Type B pancreatic cell (in vitro differentiated cells): ENCODE results near the gene ABCB1. TPM values are rescaled to one million over a fixed set of nuclear protein-coding genes. Genes with fewer than 3 reads are reported as not detected.

ENCODE experiments used
- DNase-seq: peaks from one replicate; pipeline ENCODE4 v3.0.0; 2021; ENCODE audit warnings: mixed read lengths; ENCODE audit not compliant: unreplicated experiment; ENCODE audit errors: extremely low spot score
- H3K27ac Mint-ChIP-seq: 2 replicates; pipeline ENCODE4 v1.8.0; 2021; ENCODE audit warnings: mild to moderate bottlenecking, mixed read lengths
- H3K27me3 Mint-ChIP-seq: 2 replicates; pipeline ENCODE4 v1.8.0; 2021; ENCODE audit warnings: mixed read lengths
- H3K36me3 Mint-ChIP-seq: 2 replicates; pipeline ENCODE4 v1.8.0; 2021; ENCODE audit warnings: mixed read lengths
- H3K4me1 Mint-ChIP-seq: one replicate; pipeline ENCODE4 v1.8.0; 2021; ENCODE audit warnings: mixed read lengths; ENCODE audit not compliant: unreplicated experiment
- H3K4me3 Mint-ChIP-seq: 2 replicates; pipeline ENCODE4 v1.8.0; 2021; ENCODE audit warnings: mild to moderate bottlenecking, mixed read lengths
- H3K9me3 Mint-ChIP-seq: 2 replicates; pipeline ENCODE4 v1.8.0; 2021; ENCODE audit warnings: mixed read lengths
- total RNA-seq: library from RNA; stranded (reverse); gene quantifications from 2 replicates; pipeline ENCODE4 v1.2.1, GENCODE V29; 2021; ENCODE audit warnings: low replicate concordance
- TF ChIP-seq, protein P1 (sequence below): fragments of 200-600 bp; sonication (generic); conservative IDR thresholded peaks from 2 replicates; pipeline ENCODE4 v1.5.0; 2021; ENCODE audit warnings: antibody characterized with exemption, mild to moderate bottlenecking

ABCB1 gene
- total RNA-seq, 1 donor from 2014 or later: 31.3 TPM

DNA sequence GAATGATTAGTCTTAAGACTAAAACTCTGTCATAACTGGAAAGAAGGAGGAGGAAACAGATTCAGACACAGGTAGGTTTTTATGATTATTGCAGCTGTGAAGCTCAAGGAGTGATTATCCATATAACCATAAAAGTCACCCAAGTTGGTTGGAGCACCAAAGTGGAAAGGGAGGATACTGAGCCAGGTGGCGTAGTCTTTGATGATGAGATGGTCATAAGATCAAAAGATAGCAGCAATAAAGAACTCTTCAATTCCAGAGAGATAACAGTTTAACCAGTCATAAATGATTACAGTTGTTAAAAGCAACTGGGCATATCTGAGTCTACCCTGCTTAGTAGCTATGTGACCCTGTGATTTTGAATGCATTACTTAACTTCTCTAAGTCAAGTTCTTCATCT, 8.4 kb downstream of the ABCB1 start:
- DNase-seq: no peak
- no peaks in the 10 kb centered on the region for H3K36me3 Mint-ChIP-seq
- H3K4me3 Mint-ChIP-seq: no peak overlapping the region
- H3K4me1 Mint-ChIP-seq: no peaks in the 10 kb centered on the region
- H3K27ac Mint-ChIP-seq: no peak overlapping the region
- TF ChIP-seq, protein P1, sequence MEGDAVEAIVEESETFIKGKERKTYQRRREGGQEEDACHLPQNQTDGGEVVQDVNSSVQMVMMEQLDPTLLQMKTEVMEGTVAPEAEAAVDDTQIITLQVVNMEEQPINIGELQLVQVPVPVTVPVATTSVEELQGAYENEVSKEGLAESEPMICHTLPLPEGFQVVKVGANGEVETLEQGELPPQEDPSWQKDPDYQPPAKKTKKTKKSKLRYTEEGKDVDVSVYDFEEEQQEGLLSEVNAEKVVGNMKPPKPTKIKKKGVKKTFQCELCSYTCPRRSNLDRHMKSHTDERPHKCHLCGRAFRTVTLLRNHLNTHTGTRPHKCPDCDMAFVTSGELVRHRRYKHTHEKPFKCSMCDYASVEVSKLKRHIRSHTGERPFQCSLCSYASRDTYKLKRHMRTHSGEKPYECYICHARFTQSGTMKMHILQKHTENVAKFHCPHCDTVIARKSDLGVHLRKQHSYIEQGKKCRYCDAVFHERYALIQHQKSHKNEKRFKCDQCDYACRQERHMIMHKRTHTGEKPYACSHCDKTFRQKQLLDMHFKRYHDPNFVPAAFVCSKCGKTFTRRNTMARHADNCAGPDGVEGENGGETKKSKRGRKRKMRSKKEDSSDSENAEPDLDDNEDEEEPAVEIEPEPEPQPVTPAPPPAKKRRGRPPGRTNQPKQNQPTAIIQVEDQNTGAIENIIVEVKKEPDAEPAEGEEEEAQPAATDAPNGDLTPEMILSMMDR: no peak
- peaks cover 13% of the 10 kb centered on the region for H3K27me3 Mint-ChIP-seq
- H3K9me3 Mint-ChIP-seq: no peaks in the 10 kb centered on the region

DNA sequence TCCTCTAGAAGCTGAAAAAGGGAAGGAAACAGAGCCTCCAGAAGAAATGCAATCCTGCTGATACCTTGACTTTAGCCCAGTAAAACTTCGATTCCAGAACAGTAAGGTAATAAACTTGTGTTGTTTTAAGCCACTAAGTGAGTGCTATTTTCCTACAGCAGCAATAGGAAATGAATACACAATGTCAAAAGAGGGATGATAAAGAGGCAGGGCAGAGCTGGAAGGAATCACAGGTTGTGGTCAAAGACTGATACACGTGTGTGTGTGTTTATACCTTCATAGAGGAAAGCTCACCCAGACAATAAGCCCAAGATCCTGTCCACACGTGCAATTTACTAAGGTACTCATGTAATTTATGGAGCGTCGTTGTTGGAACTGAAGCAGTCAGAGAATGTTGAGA, 9.5 kb downstream of the ABCB1 start:
- H3K36me3 Mint-ChIP-seq: no peaks in the 10 kb centered on the region
- no peak overlapping the region for H3K4me3 Mint-ChIP-seq
- no peaks in the 10 kb centered on the region for H3K9me3 Mint-ChIP-seq
- TF ChIP-seq, protein P1: no peak
- no peak overlapping the region for H3K27ac Mint-ChIP-seq
- no peaks in the 10 kb centered on the region for H3K4me1 Mint-ChIP-seq
- no peak for DNase-seq
- H3K27me3 Mint-ChIP-seq: peaks cover 3% of the 10 kb centered on the region

DNA sequence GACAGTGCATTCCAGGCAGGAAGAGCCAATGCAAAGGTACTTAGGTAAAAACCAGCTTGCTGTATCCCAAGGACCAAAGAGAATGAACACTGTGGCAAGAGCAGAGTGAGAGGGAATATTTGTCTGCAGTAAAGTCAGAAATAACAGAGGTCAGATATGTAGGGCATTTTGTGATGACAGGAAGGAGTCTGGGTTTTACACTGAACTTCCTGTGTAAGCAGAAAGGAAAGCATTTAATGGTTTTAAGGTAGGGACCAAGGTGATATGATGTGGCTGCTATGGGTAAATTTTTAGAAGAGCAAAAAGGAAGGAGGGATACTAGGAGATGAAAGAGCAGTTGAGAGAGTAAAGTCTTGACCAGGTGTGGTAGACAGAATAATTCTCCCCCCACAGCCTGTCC, 10.1 kb downstream of the ABCB1 start:
- TF ChIP-seq, protein P1: no peak
- Mint-ChIP-seq H3K27ac (no peak overlapping the region), H3K4me3 (no peak overlapping the region), H3K27me3 (no peaks in the 10 kb centered on the region), H3K36me3 (no peaks in the 10 kb centered on the region), H3K9me3 (no peaks in the 10 kb centered on the region), H3K4me1 (no peaks in the 10 kb centered on the region)
- DNase-seq: no peak

DNA sequence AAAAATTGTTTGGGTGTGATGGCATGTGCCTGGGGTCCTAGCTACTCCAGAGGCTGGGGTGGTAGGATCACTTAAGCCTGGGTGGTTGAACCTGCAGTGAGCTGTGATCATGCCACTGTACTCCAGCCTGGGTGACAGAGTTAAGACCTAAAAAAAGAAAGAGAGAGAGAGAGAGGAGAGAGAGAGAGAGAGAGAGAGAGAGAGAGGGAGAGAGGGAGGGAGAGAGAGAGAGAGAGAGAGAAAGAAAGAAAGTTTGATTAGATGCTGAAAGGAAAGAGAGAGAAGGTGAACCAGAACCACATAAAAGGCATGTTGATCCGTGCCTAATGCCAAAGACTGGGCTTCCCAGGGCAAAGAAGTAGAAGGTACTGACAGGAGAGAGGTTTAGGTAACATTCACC, 11.1 kb downstream of the ABCB1 start:
- no peaks in the 10 kb centered on the region for H3K36me3 Mint-ChIP-seq
- H3K4me1 Mint-ChIP-seq: no peaks in the 10 kb centered on the region
- H3K27ac Mint-ChIP-seq: no peak overlapping the region
- no peaks in the 10 kb centered on the region for H3K9me3 Mint-ChIP-seq
- H3K27me3 Mint-ChIP-seq: no peaks in the 10 kb centered on the region
- no peak overlapping the region for H3K4me3 Mint-ChIP-seq
- TF ChIP-seq, protein P1: no peak
- no peak for DNase-seq

DNA sequence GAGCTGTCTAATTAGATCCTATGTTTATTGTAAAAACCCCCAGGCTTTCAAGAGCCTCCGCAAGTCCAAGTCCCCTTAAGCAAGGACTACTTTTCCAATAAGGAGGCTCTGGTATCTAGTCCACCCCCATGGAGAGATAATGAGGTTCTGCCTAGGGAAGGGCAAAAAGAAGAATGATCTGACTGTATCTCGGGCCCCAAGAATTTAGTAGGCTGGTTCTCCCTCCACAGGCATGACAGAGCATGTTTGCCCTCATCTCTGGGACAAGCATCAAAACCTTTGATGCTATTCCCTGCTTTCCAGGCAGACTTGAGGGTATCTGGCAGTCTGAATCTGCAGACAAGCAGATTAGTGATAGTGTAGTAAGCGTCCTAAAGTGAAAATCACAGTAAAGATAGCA, 19.0 kb downstream of the ABCB1 start:
- Mint-ChIP-seq H3K9me3 (no peaks in the 10 kb centered on the region), H3K27ac (no peak overlapping the region), H3K36me3 (no peaks in the 10 kb centered on the region), H3K4me1 (no peaks in the 10 kb centered on the region), H3K4me3 (no peak overlapping the region), H3K27me3 (no peaks in the 10 kb centered on the region)
- TF ChIP-seq, protein P1: no peak
- no peak for DNase-seq

DNA sequence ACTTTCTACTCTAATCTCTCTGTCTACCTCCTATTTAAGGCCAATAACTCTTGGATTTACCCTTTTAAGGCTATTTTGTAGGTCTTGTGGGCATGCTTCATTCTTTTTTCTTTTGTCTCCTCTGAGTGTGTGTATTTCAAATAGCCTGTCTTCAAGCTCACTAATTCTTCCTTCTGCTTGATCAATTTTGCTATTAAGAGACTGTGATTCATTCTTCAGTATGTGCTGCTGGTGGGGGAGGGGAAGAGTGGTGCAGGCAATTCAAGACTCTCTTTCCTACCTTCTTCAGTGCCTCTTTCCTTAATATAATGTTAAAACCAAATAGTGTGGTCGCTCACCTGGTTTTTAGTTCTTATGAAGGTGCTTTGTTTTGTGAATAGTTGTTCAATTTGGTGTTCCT, 20.0 kb downstream of the ABCB1 start:
- H3K9me3 Mint-ChIP-seq: no peaks in the 10 kb centered on the region
- H3K4me3 Mint-ChIP-seq: no peak overlapping the region
- H3K27me3 Mint-ChIP-seq: no peaks in the 10 kb centered on the region
- no peaks in the 10 kb centered on the region for H3K4me1 Mint-ChIP-seq
- H3K27ac Mint-ChIP-seq: no peak overlapping the region
- DNase-seq: no peak
- TF ChIP-seq, protein P1: no peak
- H3K36me3 Mint-ChIP-seq: no peaks in the 10 kb centered on the region
